MCF 10A (cell line): ENCODE data around the gene DNMT1. TPM values are rescaled to one million over a fixed set of nuclear protein-coding genes. Genes with fewer than 3 reads are reported as not detected.

Source experiments
- BruUV-seq: library from RNA; stranded (reverse); fragments of 400-500 nt; replicated peaks from 2 replicates; lab custom pipeline; 2021; lab: Mats Ljungman, UMichigan
- CTCF ChIA-PET: fragments of 300-600 bp; sonication (Branson Sonifier 250); formaldehyde crosslinking; extraction: SDS; loops from one replicate; lab custom pipeline; 2021; ENCODE audit warnings: antibody characterized with exemption, inconsistent platforms; lab: Yijun Ruan, JAX
- POLR2A ChIA-PET: fragments of 300-600, 350-650 bp; sonication (Branson Sonifier 250); formaldehyde crosslinking; extraction: SDS; loops from one replicate; lab custom pipeline; 2020; ENCODE audit warnings: antibody characterized with exemption, inconsistent platforms; lab: Yijun Ruan, JAX
- DNase-seq: peaks from one replicate; pipeline ENCODE4 v3.0.0-alpha.2; 2018; ENCODE audit not compliant: unreplicated experiment
- H3K27ac Mint-ChIP-seq: one replicate; pipeline ENCODE4 v1.8.0; 2022; ENCODE audit warnings: mild to moderate bottlenecking, low read depth, mixed read lengths; ENCODE audit not compliant: unreplicated experiment
- H3K27me3 Mint-ChIP-seq: one replicate; pipeline ENCODE4 v1.8.0; 2022; ENCODE audit warnings: mixed read lengths; ENCODE audit not compliant: insufficient read depth, unreplicated experiment
- H3K36me3 Mint-ChIP-seq: one replicate; pipeline ENCODE4 v1.8.0; 2022; ENCODE audit warnings: mild to moderate bottlenecking, moderate library complexity, mixed read lengths; ENCODE audit not compliant: insufficient read depth, unreplicated experiment
- H3K4me1 Mint-ChIP-seq: one replicate; pipeline ENCODE4 v1.8.0; 2022; ENCODE audit warnings: mixed read lengths; ENCODE audit not compliant: insufficient read depth, unreplicated experiment
- H3K4me3 Mint-ChIP-seq: one replicate; pipeline ENCODE4 v1.8.0; 2022; ENCODE audit warnings: mild to moderate bottlenecking, moderate library complexity, mixed read lengths; ENCODE audit not compliant: unreplicated experiment
- H3K9me3 Mint-ChIP-seq: one replicate; pipeline ENCODE4 v1.8.0; 2022; ENCODE audit warnings: mixed read lengths; ENCODE audit not compliant: unreplicated experiment
- intact Hi-C: fragments of 100-400 bp; cut with micrococcal nuclease; formaldehyde crosslinking; loops from 2 replicates; pipeline ENCODE4 v1.14.1; 2022
- total RNA-seq: library from RNA; stranded (reverse); gene quantifications from 2 replicates; pipeline ENCODE4 v1.2.3, GENCODE V29; 2022
- TF ChIP-seq, protein P1 (sequence below): fragments of 200-600 bp; IDR thresholded peaks from one replicate; pipeline ENCODE4 v1.8.0; 2022; ENCODE audit warnings: antibody characterized with exemption, mild to moderate bottlenecking; ENCODE audit not compliant: unreplicated experiment

Gene DNMT1
- total RNA-seq, 1 experiment from 2014 or later, result 76.4 TPM

DNA sequence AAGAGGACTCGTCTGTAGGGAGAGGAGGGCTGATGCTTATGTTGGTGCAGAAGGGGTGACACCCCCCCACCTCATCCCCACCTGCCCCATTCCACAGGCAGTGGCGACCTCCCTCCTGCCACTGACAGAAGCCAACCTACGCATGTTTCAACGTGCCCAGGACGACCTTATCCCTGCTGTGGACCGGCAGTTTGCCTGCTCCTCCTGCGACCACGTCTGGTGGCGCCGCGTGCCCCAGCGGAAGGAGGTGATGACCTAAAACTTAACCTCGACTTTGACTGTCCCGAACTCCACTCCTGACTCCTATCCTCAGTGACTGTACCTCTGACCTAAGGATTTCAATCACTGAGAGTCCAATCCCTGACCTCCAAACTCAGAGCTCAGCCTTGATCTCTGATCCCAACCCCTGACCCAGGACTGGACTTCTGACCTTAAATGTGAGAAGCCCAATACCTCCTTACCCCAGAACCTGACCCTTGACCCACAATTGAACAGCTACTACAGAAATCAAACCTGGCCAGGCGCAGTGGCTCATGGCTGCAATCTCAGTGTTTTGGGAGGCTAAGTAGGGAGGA, 104.9 kb downstream of the DNMT1 start:
- ChIA-PET CTCF (interaction anchor here (0.6 kb wide), 1 partner anchor 29 kb away, joined by 4 read pairs; no protein-coding TSS in a partner anchor), POLR2A (interaction anchor here (0.7 kb wide), 1 partner anchor 300 kb away, joined by 3 read pairs; no protein-coding TSS in a partner anchor)
- no peak for DNase-seq
- Mint-ChIP-seq H3K4me3 (no peak overlapping the region), H3K36me3 (peaks cover 20% of the 10 kb centered on the region), H3K4me1 (peaks cover 6% of the 10 kb centered on the region), H3K27me3 (no peaks in the 10 kb centered on the region), H3K27ac (peak overlapping the region; percentile 18), H3K9me3 (no peaks in the 10 kb centered on the region)
- intact Hi-C loops, result no loop called here
- TF ChIP-seq, protein P1, sequence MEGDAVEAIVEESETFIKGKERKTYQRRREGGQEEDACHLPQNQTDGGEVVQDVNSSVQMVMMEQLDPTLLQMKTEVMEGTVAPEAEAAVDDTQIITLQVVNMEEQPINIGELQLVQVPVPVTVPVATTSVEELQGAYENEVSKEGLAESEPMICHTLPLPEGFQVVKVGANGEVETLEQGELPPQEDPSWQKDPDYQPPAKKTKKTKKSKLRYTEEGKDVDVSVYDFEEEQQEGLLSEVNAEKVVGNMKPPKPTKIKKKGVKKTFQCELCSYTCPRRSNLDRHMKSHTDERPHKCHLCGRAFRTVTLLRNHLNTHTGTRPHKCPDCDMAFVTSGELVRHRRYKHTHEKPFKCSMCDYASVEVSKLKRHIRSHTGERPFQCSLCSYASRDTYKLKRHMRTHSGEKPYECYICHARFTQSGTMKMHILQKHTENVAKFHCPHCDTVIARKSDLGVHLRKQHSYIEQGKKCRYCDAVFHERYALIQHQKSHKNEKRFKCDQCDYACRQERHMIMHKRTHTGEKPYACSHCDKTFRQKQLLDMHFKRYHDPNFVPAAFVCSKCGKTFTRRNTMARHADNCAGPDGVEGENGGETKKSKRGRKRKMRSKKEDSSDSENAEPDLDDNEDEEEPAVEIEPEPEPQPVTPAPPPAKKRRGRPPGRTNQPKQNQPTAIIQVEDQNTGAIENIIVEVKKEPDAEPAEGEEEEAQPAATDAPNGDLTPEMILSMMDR, result no peak
- no TSS peak for BruUV-seq

DNA sequence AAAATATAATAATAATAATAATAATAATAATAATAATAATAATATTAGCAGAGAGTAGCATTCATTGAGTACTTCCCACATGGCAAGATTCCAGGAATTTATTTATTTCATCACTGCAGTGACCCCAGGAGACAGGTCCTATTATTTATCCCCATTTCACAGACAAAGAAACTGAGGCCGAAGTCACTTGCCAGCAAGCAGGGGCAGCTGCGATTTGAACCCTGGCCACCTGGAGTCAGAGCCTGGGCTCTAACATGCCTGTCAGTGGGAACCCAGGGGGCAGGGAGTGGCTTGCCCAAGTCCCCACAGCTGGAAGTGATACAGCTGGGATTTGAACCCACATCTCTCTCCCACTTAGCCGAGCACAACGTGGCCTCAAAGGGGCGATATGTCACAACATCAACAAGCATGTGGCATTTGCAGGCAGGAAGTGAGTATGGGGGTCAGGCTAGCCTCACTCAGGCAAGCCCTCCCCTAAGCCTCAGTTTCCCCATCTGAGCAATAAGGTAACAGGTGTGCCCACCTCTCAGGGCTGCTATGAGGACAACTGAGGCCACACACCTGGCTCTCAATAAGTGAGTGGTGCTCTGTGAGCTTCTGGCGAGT, 105.7 kb downstream of the DNMT1 start:
- Mint-ChIP-seq H3K4me3 (no peak overlapping the region), H3K9me3 (no peaks in the 10 kb centered on the region), H3K27ac (no peak overlapping the region), H3K27me3 (no peaks in the 10 kb centered on the region), H3K36me3 (peaks cover 20% of the 10 kb centered on the region), H3K4me1 (peaks cover 6% of the 10 kb centered on the region)
- no peak for DNase-seq
- intact Hi-C loops, result no loop called here
- ChIA-PET POLR2A (interaction anchor here (0.6 to 0.8 kb wide), 3 partner anchors 18 to 454 kb away, joined by 3 read pairs; partner anchors contain the start of gene ATG4D), CTCF (interaction anchor here (0.6 to 1.0 kb wide), 4 partner anchors 9 to 153 kb away, joined by 3 to 4 read pairs (median 4); no protein-coding TSS in a partner anchor)
- TF ChIP-seq, protein P1, result no peak
- no TSS peak for BruUV-seq

DNA sequence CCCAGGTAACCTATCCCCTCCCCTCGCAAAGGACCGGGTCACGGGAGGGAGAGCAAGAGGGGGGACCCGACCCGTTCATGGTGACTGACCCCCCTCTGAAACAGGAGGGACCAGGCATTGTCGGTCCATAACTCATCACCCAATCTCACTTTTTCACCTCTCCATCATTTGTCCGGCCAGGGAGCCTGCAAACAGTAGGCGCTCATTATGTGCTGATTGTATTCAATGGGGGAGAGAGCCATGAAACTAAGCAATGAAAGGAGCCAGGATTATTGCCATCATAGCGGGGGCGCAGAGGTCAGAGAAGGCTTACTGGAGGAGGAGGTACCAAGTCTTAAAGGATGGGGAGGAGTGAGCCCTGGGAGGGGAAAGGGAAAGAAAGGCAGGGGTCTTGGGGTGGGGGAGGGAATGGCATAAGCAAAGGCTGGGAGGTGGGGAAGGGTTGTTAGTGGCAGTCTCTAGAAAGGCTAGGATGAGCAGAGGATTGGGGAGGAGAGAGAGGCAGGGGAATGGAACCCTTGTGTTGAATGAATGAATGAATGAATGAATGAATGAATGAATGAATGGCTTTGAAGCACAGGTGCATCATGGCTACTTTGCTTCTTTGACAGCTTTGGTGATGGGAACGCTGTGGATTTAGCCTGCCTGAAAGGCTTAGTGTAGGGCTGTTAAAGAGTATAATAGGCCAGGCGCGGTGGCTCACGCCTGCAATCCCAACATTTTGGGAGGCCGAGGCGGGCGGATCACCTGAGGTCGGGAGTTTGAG, 107.3 kb downstream of the DNMT1 start:
- TF ChIP-seq, protein P1, result no peak
- Mint-ChIP-seq H3K27ac (no peak overlapping the region), H3K27me3 (no peaks in the 10 kb centered on the region), H3K9me3 (no peaks in the 10 kb centered on the region), H3K4me1 (peaks cover 6% of the 10 kb centered on the region), H3K36me3 (peaks cover 12% of the 10 kb centered on the region), H3K4me3 (peak overlapping the region; percentile 85)
- no TSS peak for BruUV-seq
- POLR2A ChIA-PET, result no interaction called here
- CTCF ChIA-PET, result no interaction called here
- no peak for DNase-seq
- intact Hi-C loops, result no loop called here
